H9 (cell line): ENCODE measurements around the gene SNRNP200. TPM values are rescaled to one million over a fixed set of nuclear protein-coding genes. Genes with fewer than 3 reads are reported as not detected.

Experiments
- DNase-seq: peaks from one replicate; pipeline ENCODE4 v3.0.0-alpha.2; 2017
- H2AFZ ChIP-seq: one replicate; pipeline ENCODE4 v1.6.1; 2013; ENCODE audit warnings: mild to moderate bottlenecking, low read length, control low read depth, moderate library complexity
- H2AK5ac ChIP-seq: 2 replicates; pipeline ENCODE4 v1.6.1; 2013; ENCODE audit warnings: low read length, control low read depth, mixed read lengths; ENCODE audit not compliant: insufficient read length
- H2BK120ac ChIP-seq: one replicate; pipeline ENCODE4 v1.6.1; 2013; ENCODE audit warnings: low read depth, mild to moderate bottlenecking, low read length, control low read depth, inconsistent platforms; ENCODE audit not compliant: poor library complexity, severe bottlenecking
- H2BK12ac ChIP-seq: 2 replicates; pipeline ENCODE4 v1.6.1; 2013; ENCODE audit warnings: low read length, control low read depth, mixed read lengths, low read depth; ENCODE audit not compliant: insufficient read length
- H2BK15ac ChIP-seq: 2 replicates; pipeline ENCODE4 v1.6.1; 2013; ENCODE audit warnings: low read depth, low read length, control low read depth
- H2BK20ac ChIP-seq: one replicate; pipeline ENCODE4 v1.6.1; 2013; ENCODE audit warnings: low read depth, mild to moderate bottlenecking, low read length, control low read depth, inconsistent platforms; ENCODE audit not compliant: poor library complexity, severe bottlenecking
- H2BK5ac ChIP-seq: 2 replicates; pipeline ENCODE4 v1.6.1; 2013; ENCODE audit warnings: low read length, control low read depth, mixed read lengths; ENCODE audit not compliant: insufficient read length
- H3K14ac ChIP-seq: 2 replicates; pipeline ENCODE4 v1.6.1; 2013; ENCODE audit warnings: low read length, control low read depth; ENCODE audit not compliant: insufficient read depth
- H3K18ac ChIP-seq: 2 replicates; pipeline ENCODE4 v1.6.1; 2013; ENCODE audit warnings: low read depth, mild to moderate bottlenecking, mixed read lengths, low read length, control low read depth; ENCODE audit not compliant: insufficient read length
- H3K23ac ChIP-seq: 2 replicates; pipeline ENCODE4 v1.6.1; 2013; ENCODE audit warnings: low read length, control low read depth, mixed read lengths, low read depth; ENCODE audit not compliant: insufficient read length
- H3K23me2 ChIP-seq: 2 replicates; pipeline ENCODE4 v1.6.1; 2013; ENCODE audit warnings: low read depth, mild to moderate bottlenecking, mixed read lengths, low read length, control low read depth; ENCODE audit not compliant: insufficient read length, poor library complexity, severe bottlenecking
- H3K27ac ChIP-seq: 2 replicates; pipeline ENCODE4 v1.5.1; 2013; ENCODE audit warnings: low read length, control low read depth, mixed read lengths, low read depth; ENCODE audit not compliant: insufficient read length
- H3K27me3 ChIP-seq: 2 replicates; pipeline ENCODE4 v1.6.1; 2013; ENCODE audit warnings: low read length, control low read depth, inconsistent platforms; ENCODE audit not compliant: insufficient read depth
- H3K4ac ChIP-seq: 2 replicates; pipeline ENCODE4 v1.6.1; 2013; ENCODE audit warnings: low read depth, mild to moderate bottlenecking, control low read depth, inconsistent platforms, low read length, moderate library complexity
- H3K4me1 ChIP-seq: 2 replicates; pipeline ENCODE4 v1.6.1; 2013; ENCODE audit warnings: low read length, control low read depth, inconsistent platforms; ENCODE audit not compliant: insufficient read depth
- H3K4me2 ChIP-seq: 2 replicates; pipeline ENCODE4 v1.6.1; 2013; ENCODE audit warnings: low read length, control low read depth, mixed read lengths; ENCODE audit not compliant: insufficient read length, insufficient read depth
- H3K56ac ChIP-seq: 2 replicates; pipeline ENCODE4 v1.6.1; 2013; ENCODE audit warnings: low read depth, mild to moderate bottlenecking, mixed read lengths, low read length, control low read depth; ENCODE audit not compliant: insufficient read length
- H3K79me1 ChIP-seq: 2 replicates; pipeline ENCODE4 v1.6.1; 2013; ENCODE audit warnings: low read depth, mild to moderate bottlenecking, moderate library complexity, low read length, control low read depth, inconsistent platforms; ENCODE audit not compliant: insufficient read depth, poor library complexity, severe bottlenecking
- H3K79me2 ChIP-seq: 2 replicates; pipeline ENCODE4 v1.6.1; 2013; ENCODE audit warnings: low read length, control low read depth, inconsistent platforms; ENCODE audit not compliant: insufficient read depth
- H3K9ac ChIP-seq: 2 replicates; pipeline ENCODE4 v1.6.1; 2013; ENCODE audit warnings: low read length, control low read depth, mixed read lengths; ENCODE audit not compliant: insufficient read length; ENCODE audit errors: extremely low read depth
- H3K9me3 ChIP-seq: one replicate; pipeline ENCODE4 v1.6.1; 2013; ENCODE audit warnings: low read depth, low read length, inconsistent platforms; ENCODE audit not compliant: control insufficient read depth
- H3T11ph ChIP-seq: one replicate; pipeline ENCODE4 v1.6.1; 2013; ENCODE audit warnings: mild to moderate bottlenecking, low read length, control low read depth, inconsistent platforms
- H4K20me1 ChIP-seq: one replicate; pipeline ENCODE4 v1.6.1; 2013; ENCODE audit not compliant: control insufficient read depth, insufficient read length, insufficient read depth
- H4K5ac ChIP-seq: 2 replicates; pipeline ENCODE4 v1.6.1; 2013; ENCODE audit warnings: low read depth, mild to moderate bottlenecking, mixed read lengths, low read length, control low read depth; ENCODE audit not compliant: insufficient read length
- H4K8ac ChIP-seq: replicated peaks from 2 replicates; pipeline ENCODE4 v1.6.1; 2013; ENCODE audit warnings: low read length, control low read depth, mixed read lengths, low read depth; ENCODE audit not compliant: insufficient read length
- H4K91ac ChIP-seq: 2 replicates; pipeline ENCODE4 v1.6.1; 2013; ENCODE audit warnings: low read depth, mild to moderate bottlenecking, moderate library complexity, mixed read lengths, low read length, control low read depth; ENCODE audit not compliant: insufficient read length
- H3K27ac Mint-ChIP-seq, 3 experiments: 2 replicates in 2 of 3; 3 replicates in 1 of 3; pipeline ENCODE4 v1.8.0; 2020 to 2021; ENCODE audit warnings: mixed read lengths in 3 of 3, mild to moderate bottlenecking in 1 of 3, moderate library complexity in 1 of 3
- H3K27me3 Mint-ChIP-seq: 2 replicates; pipeline ENCODE4 v1.8.0; 2021; ENCODE audit warnings: low read depth, mild to moderate bottlenecking, moderate library complexity, mixed read lengths
- H3K36me3 Mint-ChIP-seq, 3 experiments: 2 replicates in 2 of 3; 3 replicates in 1 of 3; pipeline ENCODE4 v1.8.0; 2020 to 2021; ENCODE audit warnings: low read depth in 3 of 3, mixed read lengths in 3 of 3; ENCODE audit not compliant: insufficient read depth in 1 of 3
- H3K4me1 Mint-ChIP-seq, 2 experiments: 2 replicates each; pipeline ENCODE4 v1.8.0; 2020; ENCODE audit warnings: mixed read lengths in 2 of 2
- H3K4me3 Mint-ChIP-seq, 2 experiments: 2 replicates in 1 of 2; 3 replicates in 1 of 2; pipeline ENCODE4 v1.8.0; 2020 to 2021; ENCODE audit warnings: mild to moderate bottlenecking in 2 of 2, mixed read lengths in 2 of 2, moderate library complexity in 1 of 2
- H3K9me3 Mint-ChIP-seq, 2 experiments: 2 replicates in 1 of 2; 3 replicates in 1 of 2; pipeline ENCODE4 v1.8.0; 2020; ENCODE audit warnings: mild to moderate bottlenecking in 2 of 2, mixed read lengths in 2 of 2, moderate library complexity in 1 of 2
- CTCF ChIP-seq: fragments of 200-600 bp; sonication (generic); conservative IDR thresholded peaks from 3 replicates; pipeline ENCODE4 v1.8.0; 2021; ENCODE audit warnings: antibody characterized with exemption, mild to moderate bottlenecking
- WGBS: extraction: QIAGEN DNeasy Blood & Tissue Kit; methylation state at CpG from one replicate; pipeline ENCODE4 v1.1.7; 2013; ENCODE audit warnings: missing lambda C conversion rate, low lambda C conversion rate, mixed read lengths; ENCODE audit not compliant: insufficient read length; ENCODE audit errors: extremely low coverage; 5-methylcytosine and 5-hydroxymethylcytosine counted together
- total RNA-seq: library from RNA; stranded (reverse); gene quantifications from 2 replicates; pipeline ENCODE4 v1.2.1, GENCODE V29; 2021

Gene SNRNP200
- total RNA-seq, 1 experiment from 2014 or later = 215 TPM

- H3K4me1 Mint-ChIP-seq = peaks cover 7 to 10% of the 10 kb centered on the region in 2 experiments
- no peak for DNase-seq
- no peak overlapping the region for H2BK120ac ChIP-seq
- no peak overlapping the region for H3K4me2 ChIP-seq
- no peaks in the 10 kb centered on the region for H3K9me3 ChIP-seq
- WGBS = no CpG with 5 or more reads among the region's 4 CpGs
- no peak overlapping the region; a peak in 1 of 5 replicates for H3K4me3 Mint-ChIP-seq
- no peak overlapping the region for H2AFZ ChIP-seq
- no peak overlapping the region for H3K23ac ChIP-seq
- H2AK5ac ChIP-seq = no peak overlapping the region
- peaks cover 74% of the 10 kb centered on the region for H3K27me3 Mint-ChIP-seq
- H3K14ac ChIP-seq = no peak overlapping the region
- no peaks in the 10 kb centered on the region for H4K20me1 ChIP-seq
- no peak overlapping the region for H4K8ac ChIP-seq
- no peak overlapping the region for H2BK20ac ChIP-seq
- H3K18ac ChIP-seq = no peak overlapping the region
- H3K4me1 ChIP-seq = no peaks in the 10 kb centered on the region
- no peak overlapping the region for H2BK12ac ChIP-seq
- H3K79me1 ChIP-seq = no peaks in the 10 kb centered on the region
- H3K23me2 ChIP-seq = peaks cover 11% of the 10 kb centered on the region
- no peak overlapping the region for H3K27ac Mint-ChIP-seq
- H2BK5ac ChIP-seq = no peak overlapping the region
- H3T11ph ChIP-seq = no peak overlapping the region
- H3K9ac ChIP-seq = no peak overlapping the region
- peaks cover 17% of the 10 kb centered on the region; the same call in 1 of the 2 replicates for H3K27me3 ChIP-seq
- no peak overlapping the region for H3K56ac ChIP-seq
- no peak overlapping the region for H2BK15ac ChIP-seq
- H3K4ac ChIP-seq = no peak overlapping the region
- H3K79me2 ChIP-seq = no peaks in the 10 kb centered on the region
- H3K27ac ChIP-seq = no peak overlapping the region
- H4K5ac ChIP-seq = no peak overlapping the region
- no peaks in the 10 kb centered on the region; a peak in 1 of 7 replicates for H3K36me3 Mint-ChIP-seq
- TF ChIP-seq CTCF = no peak
- no peaks in the 10 kb centered on the region; a peak in 1 of 5 replicates for H3K9me3 Mint-ChIP-seq
- no peak overlapping the region for H4K91ac ChIP-seq
These were observed 13.4 kb upstream of the SNRNP200 start for GRCh38 chr2:96318723-96319122.
